GM19455 (cell line): ENCODE data around the gene OBSL1.

Experiments used
- ATAC-seq: cut with Tn5 transposase; IDR thresholded peaks from one replicate; pipeline ENCODE4 v1.9.1; 2021; ENCODE audit not compliant: unreplicated experiment

Gene OBSL1

GRCh38 chr2:219567791-219568361 is 3.5 kb downstream of the OBSL1 start:
- no peak for ATAC-seq

- no peak for ATAC-seq
Observed at GRCh38 chr2:219567131-219567530, 4.2 kb downstream of the OBSL1 start.

GRCh38 chr2:219566640-219567039 is 4.7 kb downstream of the OBSL1 start:
- no peak for ATAC-seq

GRCh38 chr2:219565130-219566080 is 5.9 kb downstream of the OBSL1 start:
- no peak for ATAC-seq

GRCh38 chr2:219563271-219563928 is 7.9 kb downstream of the OBSL1 start:
- ATAC-seq = no peak

GRCh38 chr2:219562049-219563020 is 9.0 kb downstream of the OBSL1 start:
- no peak for ATAC-seq

GRCh38 chr2:219561179-219562048 is 9.9 kb downstream of the OBSL1 start:
- no peak for ATAC-seq

GRCh38 chr2:219560893-219561178 is 10.5 kb downstream of the OBSL1 start:
- no peak for ATAC-seq

GRCh38 chr2:219560037-219560892 is 11.1 kb downstream of the OBSL1 start:
- no peak for ATAC-seq

GRCh38 chr2:219559156-219559915 is 12.0 kb downstream of the OBSL1 start:
- ATAC-seq = no peak

GRCh38 chr2:219557791-219558785 is 13.3 kb downstream of the OBSL1 start:
- ATAC-seq = no peak

- no peak for ATAC-seq
Observed at GRCh38 chr2:219557320-219557719, 14.0 kb downstream of the OBSL1 start.

GRCh38 chr2:219556413-219556812 is 14.9 kb downstream of the OBSL1 start:
- no peak for ATAC-seq

- no peak for ATAC-seq
Observed at GRCh38 chr2:219555956-219556355, 15.4 kb downstream of the OBSL1 start.

- ATAC-seq = no peak
Observed at GRCh38 chr2:219554350-219554749, 17.0 kb downstream of the OBSL1 start.

GRCh38 chr2:219553463-219553963 is 17.8 kb downstream of the OBSL1 start:
- no peak for ATAC-seq

- no peak for ATAC-seq
Observed at GRCh38 chr2:219553168-219553417, 18.2 kb downstream of the OBSL1 start.
